AG09319 (cell line): ENCODE measurements around the gene SMARCD3.

Source experiments
- DNase-seq: peaks from one replicate; pipeline ENCODE4 v3.0.0-alpha.2; 2010; ENCODE audit warnings: low read depth; ENCODE audit errors: extremely low read depth
- TF ChIP-seq, protein P1 (sequence below): IDR thresholded peaks from 2 replicates; pipeline ENCODE4 v1.5.1; 2011; ENCODE audit warnings: low read depth, mild to moderate bottlenecking, inconsistent platforms, low read length, moderate library complexity

The SMARCD3 gene

DNA sequence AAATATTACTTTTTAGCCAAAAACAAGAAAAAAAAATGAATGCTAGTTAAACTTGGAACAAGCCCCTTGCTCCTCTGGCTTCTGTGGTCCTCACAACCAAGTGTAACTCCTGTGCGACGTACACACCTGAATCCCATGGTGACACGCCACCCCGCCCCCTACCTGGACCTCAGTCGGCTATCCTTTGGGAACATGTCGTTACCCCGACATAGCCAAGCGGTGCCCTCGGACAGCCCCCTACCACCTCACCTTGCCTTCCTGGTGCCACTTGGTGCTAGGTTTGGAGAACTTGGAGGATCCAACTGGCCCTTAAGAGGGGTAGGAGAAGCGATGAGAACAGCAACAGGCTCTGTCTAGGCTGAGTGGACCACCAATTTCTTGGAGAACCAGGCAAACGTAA is 12.0 kb upstream of the SMARCD3 start:
- TF ChIP-seq, protein P1, sequence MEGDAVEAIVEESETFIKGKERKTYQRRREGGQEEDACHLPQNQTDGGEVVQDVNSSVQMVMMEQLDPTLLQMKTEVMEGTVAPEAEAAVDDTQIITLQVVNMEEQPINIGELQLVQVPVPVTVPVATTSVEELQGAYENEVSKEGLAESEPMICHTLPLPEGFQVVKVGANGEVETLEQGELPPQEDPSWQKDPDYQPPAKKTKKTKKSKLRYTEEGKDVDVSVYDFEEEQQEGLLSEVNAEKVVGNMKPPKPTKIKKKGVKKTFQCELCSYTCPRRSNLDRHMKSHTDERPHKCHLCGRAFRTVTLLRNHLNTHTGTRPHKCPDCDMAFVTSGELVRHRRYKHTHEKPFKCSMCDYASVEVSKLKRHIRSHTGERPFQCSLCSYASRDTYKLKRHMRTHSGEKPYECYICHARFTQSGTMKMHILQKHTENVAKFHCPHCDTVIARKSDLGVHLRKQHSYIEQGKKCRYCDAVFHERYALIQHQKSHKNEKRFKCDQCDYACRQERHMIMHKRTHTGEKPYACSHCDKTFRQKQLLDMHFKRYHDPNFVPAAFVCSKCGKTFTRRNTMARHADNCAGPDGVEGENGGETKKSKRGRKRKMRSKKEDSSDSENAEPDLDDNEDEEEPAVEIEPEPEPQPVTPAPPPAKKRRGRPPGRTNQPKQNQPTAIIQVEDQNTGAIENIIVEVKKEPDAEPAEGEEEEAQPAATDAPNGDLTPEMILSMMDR: no peak
- DNase-seq: no peak

- no peak for DNase-seq
- TF ChIP-seq, protein P1: no peak
Observed at GRCh38 chr7:151257990-151258389, 9.5 kb upstream of the SMARCD3 start.

- TF ChIP-seq, protein P1: no peak
- no peak for DNase-seq
Observed at GRCh38 chr7:151256410-151257045, 8.0 kb upstream of the SMARCD3 start.

DNA sequence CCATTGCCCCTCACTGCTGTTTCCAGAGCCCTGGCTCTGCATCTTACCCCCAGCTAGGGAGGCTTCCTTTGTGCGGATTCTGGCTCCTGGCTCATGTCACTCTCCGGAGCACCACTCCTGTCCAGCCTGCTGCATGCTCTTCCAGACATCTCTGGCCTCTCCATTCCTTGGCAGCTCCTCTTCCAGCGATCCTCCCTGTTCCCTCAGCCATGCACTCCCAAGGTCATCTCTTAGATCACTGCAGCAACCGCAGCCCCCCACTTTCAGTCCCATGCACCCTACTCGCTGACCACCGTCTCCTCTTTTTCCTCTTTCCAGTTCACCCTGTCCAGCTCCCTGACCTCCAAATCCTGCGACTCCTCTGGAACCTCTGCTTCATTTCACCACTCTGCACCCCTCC is 6.9 kb upstream of the SMARCD3 start:
- TF ChIP-seq, protein P1: no peak
- no peak for DNase-seq

- TF ChIP-seq, protein P1: no peak
- DNase-seq: no peak
Observed at GRCh38 chr7:151254851-151255250, 6.4 kb upstream of the SMARCD3 start.

DNA sequence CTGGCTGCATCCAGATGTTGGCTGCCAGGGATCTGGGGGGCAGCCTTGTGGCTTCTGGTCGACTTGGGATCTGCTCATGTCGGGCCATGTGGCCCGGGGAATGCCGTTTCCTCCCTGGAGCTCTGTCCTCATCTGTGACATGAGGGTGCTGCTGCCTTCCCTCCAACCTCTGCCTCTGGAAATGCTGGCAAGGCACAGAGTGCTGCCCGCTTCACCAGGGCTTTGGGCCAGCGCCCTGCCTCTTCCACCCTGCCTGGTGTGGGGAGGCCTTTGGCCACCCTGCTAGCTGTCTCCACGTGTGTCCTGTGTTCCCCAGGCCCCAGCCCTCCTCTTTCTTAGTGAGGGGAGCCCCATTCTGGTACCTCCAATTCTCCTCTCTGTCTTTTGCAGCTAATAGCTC is 5.8 kb upstream of the SMARCD3 start:
- TF ChIP-seq, protein P1: no peak

GRCh38 chr7:151252961-151253711 is 4.6 kb upstream of the SMARCD3 start:
- TF ChIP-seq, protein P1: no peak
- DNase-seq: no peak

More for the DNA sequence above, 5.8 kb upstream of the SMARCD3 start:
- DNase-seq: no peak
